HG03196 (cell line): ENCODE data around the gene EDA.

Source experiments
- ATAC-seq: cut with Tn5 transposase; IDR thresholded peaks from one replicate; pipeline ENCODE4 v1.9.1; 2021; ENCODE audit not compliant: unreplicated experiment

EDA gene

DNA sequence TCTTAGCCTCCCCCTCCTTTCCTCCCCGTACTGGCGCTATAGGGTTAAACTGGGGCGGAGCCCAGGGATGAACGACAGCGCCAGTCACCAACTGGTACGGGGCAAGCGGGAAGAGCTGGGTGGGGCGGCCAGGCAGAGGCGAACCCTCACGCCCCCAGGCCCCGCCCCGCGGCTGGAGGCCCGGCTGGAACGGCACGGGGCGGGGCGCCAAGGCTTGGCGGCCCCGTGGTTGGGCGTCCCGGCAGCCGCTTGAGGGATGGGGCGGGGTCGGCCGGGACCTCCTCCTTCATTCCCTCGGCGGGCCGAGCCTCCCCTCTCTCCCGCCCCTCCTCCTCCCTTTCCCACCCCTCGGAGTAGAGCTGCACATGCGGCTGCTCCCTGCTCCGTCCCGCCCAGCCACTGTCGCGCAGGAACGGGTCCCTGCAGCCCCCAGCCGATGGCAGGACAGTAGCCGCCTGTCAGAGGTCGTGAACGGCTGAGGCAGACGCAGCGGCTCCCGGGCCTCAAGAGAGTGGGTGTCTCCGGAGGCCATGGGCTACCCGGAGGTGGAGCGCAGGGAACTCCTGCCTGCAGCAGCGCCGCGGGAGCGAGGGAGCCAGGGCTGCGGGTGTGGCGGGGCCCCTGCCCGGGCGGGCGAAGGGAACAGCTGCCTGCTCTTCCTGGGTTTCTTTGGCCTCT, at the start of gene EDA:
Gene EDA (plus strand): TSS at position 335 of the 678 bp plus-strand sequence.
- no peak for ATAC-seq

DNA sequence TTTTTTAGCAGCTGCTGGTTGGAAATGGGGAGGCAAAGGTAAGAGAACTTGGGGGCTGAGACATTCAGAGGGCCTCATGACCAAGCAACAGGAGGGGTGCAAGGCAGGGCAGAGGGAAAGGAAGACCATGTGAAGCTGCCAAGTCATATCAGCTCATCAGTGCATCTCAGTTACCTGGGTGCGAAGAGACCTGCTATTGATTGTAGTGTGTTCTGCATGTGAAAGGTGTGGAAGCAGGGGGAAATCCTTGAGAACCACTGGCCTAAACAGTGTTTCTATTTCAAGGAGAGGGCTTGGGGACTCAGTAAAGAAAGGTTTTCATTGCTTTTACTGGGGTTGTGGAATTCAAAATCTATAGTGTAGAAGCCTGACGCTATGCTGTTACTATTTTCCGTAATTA, 47.1 kb upstream of the EDA start:
- ATAC-seq, result no peak

DNA sequence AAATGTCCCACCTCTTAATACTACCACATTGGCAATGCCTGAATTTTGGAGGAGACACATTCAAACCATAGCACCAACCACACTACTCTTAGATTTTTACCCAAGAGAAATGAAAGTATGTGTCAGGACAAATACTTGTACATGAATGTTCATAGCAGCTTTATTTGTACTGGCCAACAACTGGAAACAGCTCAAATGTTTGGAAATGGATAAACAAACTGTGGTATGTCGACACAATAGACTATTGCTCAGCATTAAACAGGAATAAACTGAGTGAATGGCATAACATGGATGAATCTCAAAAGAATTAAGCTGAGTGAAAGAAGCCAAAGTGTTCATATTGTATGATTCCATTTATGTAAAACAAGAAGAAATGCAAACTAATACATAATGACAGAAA, 18.5 kb upstream of the EDA start:
- ATAC-seq, result no peak

DNA sequence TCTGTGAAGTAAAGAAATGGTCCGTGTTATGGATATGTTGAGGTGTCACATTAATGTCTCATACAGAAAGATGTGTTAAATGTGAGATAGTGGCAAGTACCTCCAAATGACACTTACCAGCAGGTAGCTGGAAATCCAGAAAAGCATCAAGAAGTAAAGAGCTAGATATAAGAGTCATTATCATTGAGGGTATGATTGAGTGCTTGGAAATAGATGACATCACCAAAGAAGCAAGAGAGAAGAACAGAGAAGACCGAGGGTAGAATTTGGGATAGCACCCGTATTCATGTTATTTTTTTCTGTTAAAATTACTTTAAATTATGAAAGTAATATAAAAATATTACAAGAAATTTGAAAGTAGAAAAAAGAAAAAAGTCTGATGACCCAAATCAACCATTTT, 15.7 kb upstream of the EDA start:
- ATAC-seq, result no peak

DNA sequence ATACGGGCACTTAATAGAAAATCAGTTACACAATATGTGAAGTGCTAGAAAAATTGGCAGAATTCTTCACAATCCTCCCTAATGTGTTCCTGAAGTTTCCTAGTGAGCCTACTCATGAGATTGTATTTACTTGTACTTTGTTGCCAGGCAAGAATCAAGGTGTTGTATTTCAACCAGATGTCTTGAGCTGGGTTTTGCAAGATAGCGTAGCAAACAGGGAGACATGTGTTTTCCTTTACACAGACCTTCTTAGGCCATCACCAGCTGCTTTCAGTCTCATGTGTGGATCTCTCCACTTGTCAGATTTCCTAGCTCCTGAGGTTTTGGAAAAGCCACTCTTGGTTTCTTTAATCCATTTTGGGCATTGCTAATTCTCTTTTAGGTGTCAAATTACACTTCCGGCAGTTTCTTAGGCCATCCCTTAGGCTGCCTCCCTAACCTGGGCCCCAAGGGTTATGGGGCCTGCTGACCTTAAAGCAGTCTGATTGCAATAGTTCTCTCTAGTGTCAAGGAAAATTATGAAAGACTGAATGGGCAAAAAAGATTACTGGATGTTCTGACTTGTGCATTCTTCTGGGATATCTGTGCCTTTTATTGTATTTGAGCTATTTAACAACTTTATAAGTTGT, 12.2 kb upstream of the EDA start:
- ATAC-seq, result no peak

DNA sequence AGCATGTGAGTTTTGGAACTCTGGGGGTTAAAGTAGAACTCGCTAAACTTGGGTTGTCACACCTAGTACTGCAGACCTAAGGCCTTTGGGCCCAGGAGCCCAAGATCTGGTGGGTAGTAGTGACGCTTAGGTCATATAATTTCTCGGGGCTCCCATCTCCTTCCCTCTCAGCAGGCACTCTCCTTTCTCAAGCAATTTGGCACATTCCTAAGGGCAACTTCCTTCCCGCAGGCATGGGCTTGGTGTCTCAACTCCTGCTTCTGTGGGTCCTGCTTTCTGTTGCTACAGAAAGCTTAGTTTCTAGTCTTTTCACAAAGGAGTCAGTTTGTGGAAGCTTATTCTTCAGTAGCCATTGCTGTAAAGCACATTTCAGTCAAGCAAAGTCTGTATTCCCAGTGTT, 10.4 kb upstream of the EDA start:
- no peak for ATAC-seq

DNA sequence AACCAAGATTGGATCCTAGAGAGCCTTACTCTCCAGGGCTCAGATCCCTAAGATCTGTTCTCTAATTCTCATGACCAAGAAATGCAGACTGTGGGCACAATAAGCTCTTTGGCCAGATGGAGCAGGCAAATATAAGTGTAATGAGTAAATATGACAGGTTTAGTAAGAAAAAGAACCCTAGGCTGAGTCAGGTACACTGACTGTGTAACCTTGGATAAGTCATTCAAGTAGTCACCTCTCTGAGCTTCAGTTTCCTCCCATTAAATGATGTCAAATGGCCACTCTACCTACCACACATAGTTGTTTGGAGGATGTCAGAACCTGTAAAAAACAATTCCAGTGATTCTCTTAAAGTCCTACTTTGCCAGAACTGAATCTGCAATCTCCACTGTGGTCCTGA, 8.3 kb upstream of the EDA start:
- ATAC-seq, result no peak

DNA sequence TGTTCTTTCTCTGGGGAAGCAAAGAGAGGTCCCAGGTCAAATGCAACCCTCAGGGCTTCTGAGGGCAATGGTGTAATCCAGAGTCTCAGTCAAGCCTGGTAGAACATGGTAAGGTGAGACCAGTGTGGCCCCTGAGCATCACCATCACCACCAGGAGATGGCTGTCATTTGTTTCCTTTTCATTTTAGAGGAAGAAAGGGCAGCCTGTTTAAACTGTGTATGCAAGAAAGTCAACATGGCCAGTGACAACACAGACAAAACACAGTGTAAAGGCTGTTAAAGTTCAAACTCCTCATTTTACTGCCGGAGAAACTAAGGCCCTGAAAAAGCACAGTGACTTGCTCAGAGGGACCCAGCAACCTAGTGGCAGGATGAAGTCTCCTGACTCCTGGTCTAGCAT, 2.0 kb upstream of the EDA start:
- no peak for ATAC-seq

DNA sequence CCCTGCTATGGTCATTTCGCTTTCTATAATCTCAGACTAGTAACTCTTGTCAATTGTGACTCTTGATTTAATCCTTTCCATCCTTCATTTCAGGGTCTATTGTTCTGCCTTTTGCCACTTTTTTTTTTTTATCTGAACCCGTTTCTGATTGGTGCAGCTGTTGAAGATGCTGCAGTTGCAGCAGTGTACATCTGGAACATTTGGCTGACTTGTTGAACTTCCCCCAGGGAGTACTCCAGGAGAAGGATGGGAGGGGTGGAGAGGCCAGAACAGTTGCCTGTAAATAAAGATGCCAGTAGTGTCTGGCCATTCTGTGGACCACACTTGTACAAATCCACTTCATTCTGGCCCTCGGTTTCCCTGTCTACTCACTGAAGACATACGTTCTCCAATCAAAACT, 1.0 kb upstream of the EDA start:
- no peak for ATAC-seq

DNA sequence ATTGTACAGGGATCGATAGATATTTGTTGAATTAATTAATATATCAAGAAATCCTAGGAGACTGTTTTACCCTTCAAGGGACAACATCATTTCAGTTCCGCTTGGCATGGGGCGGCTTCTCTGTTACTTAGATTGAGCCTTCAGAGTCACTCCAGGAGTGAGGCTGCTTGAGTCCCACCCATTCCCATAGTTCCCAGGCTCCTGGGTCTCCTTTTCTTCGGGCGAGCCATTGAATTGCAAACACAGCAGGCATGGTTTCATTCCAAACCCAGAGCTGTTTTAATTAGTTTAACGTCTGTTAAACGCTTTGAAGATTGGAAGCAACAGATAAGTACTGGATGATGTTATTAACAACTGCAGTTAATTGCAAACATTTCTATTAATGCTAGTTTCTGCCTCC, 571 bp upstream of the EDA start:
- no peak for ATAC-seq

DNA sequence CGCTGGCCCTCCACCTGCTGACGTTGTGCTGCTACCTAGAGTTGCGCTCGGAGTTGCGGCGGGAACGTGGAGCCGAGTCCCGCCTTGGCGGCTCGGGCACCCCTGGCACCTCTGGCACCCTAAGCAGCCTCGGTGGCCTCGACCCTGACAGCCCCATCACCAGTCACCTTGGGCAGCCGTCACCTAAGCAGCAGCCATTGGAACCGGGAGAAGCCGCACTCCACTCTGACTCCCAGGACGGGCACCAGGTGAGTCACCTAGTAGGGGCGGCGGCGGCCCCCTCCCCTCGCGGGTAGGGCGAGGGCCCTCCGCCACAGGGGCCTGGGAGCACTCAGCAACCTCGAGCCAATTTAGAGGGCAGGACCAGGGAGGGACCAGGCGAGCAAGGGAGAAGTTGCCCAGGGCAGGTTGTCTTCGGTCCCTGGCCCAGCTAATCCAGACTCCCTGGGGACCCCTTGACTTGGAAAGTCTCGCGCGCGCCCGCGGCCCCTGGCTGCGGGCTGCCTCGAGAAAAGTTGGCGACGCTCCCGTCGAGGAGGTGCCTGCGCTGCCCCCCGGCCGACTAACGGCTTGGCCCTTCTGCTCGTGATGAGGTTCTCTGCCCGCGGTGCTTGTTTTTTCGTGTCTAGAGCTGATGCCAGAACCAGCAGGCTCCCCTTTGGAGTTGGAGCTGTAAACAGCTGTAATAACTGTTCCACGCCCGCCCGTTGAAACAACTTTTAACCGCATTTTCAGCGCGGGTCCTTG, 717 bp downstream of the EDA start:
- ATAC-seq, result no peak

DNA sequence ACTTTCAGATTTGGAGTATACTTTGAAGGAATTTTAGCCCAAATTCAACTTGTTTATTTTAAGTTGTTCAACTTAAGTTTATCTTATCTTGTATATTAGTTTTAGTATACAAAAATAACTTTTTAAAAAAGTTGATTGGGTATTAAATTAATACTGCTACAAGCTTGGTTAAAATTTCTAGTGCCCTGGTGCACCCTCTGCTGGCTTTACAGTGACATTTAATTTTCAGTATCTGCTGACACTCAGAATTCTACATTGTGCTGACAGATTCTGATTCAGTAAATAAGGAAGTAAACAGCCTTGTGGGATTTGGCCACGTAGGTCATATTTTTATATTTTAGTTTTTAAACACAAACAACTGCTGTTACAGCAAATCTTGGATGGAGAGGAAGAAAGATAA, 2.9 kb downstream of the EDA start:
- no peak for ATAC-seq

DNA sequence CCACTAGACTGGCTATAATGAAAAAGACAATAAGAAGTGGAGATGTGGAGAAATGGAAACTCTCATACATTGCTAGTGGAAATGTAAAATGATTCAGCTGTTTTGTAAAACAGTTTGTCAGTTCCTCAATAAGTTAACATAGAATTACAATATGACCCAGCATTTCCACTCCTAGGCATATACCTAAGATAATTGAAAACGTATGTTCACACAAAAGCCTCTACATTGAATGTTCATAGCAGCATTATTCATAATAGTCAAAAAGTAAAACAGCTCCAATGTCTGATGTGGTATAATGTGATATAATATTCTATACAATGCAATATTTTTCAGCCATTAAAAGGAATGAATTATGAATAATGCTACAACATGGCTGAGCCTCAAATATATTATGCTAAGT, 10.2 kb downstream of the EDA start:
- ATAC-seq, result no peak

DNA sequence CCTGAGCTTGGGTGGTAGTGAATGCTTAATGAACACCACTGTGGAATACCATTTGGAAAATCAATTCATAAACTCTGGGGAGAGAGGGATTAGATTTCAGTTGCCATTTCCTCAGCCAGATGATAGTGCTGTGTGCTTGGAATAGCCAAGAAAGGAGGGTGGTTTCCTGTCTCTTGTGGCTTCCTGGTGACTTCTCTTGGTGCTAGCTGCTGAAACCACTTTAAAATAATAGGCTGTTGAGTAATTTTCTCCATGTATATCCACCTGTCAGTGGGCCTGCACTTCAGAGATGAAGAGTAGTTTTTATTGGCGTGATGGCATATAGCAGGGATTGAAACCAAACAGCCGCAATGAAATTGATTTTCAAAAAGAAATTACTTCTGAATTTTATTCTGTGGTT, 11.8 kb downstream of the EDA start:
- no peak for ATAC-seq

DNA sequence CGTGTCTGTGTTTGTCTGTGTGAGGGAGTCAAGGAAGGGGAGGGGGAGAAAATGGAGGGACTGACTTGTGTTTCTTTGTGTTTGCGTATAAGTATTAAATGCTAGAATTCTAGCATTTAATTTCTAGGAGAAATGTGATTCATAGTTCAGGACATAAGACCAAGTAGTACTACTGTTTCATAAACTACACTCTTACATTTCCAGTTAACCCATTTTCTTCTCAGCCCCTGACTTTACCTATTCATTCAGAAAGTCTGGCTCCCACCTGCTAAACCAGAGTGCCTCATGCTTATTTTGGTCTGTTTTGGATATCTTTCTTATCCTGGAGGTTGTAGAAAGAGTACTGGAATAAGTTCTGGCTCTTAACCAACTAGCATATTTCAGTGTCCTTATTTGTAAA, 14.2 kb downstream of the EDA start:
- ATAC-seq, result no peak

DNA sequence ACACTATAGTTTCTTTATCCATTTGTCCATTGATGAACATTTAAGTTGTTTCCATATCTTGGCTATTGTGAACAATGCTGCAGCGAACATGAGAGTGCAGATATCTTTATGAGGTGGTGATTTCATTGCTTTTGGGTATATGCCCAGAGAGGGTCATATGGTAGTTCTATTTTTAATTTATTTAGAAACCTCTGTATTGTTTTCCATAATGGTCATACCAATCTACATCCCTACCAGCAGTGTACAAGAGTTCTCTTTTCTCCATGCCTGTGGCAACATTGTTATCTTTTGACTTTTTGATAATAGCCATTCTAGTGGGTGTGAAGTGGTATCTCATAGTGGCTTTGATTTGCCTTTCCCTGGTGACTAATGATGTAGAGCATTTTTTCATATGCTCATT, 48.8 kb downstream of the EDA start:
- ATAC-seq, result no peak

DNA sequence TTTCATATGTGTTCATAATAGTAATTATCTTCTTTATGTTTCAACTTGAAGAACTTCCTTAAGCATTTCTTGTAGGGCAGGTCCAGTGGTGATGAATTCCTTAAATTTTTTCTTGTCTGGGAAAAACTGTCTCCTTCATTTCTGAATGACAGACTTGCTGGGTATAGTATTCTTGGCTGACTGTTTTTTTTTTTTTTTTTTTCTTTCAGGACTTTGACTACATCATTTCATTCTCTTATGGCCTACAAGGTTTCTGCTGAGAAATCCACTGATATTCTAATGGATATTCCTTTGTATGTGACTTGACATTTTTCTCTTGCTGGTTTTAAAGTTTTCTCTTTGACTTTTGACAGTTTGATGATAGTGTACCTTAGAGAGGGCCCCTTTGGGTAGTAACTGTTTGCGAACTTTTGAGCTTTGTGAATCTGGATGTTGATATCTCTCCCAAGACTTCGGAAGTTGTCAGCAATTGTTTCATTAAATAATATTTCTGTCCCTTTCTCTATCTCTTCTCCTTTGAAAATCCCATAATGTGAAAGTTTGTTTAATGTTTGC, 54.2 kb downstream of the EDA start:
- no peak for ATAC-seq

DNA sequence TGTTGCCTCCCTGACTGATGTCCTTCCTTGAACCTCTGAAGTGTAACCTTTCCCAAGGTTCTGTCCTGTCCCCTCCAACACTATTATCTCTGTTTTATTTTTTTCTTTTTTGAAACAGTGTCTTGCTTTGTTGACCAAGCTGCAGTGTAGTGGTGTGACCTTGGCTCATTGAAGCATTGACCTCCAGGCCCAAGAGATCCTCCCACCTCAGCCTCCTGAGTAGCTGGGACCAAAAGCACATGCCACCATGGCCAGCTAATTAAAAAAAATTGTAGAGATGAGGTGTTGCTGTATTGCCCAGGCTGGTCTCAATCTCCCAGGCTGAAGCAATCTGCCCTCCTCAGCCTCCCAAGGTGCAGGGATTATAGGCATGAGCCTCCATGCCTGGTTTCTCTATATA, 59.0 kb downstream of the EDA start:
- no peak for ATAC-seq

DNA sequence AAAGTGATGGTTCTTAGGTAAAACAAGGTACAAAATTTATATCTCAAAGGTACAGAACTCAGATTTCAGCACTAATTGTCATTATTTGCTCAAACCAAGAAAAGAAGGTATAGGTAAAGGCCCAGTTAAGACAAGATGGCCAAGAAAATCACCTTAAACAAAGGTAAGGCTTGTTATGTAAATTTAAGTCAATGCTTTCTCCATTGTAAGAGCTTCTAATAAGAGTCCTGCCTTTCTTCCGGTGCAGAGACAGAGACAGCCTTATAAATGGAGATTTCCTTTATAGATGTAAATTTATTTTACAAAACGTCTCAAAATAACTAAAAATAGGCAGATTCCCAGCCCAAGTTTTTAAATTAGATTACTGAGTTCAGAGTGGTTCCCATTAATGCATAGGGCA, 89.9 kb downstream of the EDA start:
- ATAC-seq, result no peak

DNA sequence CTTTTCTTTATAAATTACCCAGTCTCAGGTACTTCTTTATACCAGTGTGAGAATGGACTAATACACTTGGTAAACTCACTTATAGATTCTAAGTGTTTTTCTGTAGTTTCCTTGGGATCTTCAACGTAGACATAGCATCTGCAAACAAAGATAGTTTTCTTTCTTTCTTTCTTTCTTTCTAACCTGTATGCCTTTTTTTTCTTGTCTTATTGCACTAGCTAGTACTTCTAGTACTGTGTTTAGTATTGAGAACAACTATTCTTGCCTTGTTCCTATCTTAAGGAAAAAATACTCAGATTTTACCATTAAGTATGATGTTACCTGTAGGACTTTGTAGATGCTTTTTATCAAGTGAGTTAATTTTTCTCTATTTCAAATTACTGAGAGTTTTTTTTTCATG, 102.2 kb downstream of the EDA start:
- no peak for ATAC-seq

DNA sequence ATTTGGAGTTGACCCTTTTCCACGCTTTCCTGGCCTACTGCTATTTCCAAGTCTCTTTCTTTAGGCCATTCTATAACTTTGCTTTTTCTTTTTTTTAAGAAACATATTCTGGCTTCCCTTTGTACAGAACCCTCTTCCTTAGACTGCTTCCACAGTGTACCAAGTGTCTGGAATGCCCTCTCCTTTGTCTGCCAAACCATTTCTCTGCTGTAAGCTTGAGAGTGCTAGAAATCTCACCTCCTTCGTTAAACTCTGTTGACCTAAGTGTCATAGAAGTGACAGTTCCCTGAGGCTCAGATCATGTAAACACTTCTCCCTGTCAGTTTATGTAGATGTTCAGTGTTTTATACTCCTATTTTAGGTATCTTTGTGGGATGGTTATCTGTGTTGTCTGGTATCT, 108.4 kb downstream of the EDA start:
- no peak for ATAC-seq

DNA sequence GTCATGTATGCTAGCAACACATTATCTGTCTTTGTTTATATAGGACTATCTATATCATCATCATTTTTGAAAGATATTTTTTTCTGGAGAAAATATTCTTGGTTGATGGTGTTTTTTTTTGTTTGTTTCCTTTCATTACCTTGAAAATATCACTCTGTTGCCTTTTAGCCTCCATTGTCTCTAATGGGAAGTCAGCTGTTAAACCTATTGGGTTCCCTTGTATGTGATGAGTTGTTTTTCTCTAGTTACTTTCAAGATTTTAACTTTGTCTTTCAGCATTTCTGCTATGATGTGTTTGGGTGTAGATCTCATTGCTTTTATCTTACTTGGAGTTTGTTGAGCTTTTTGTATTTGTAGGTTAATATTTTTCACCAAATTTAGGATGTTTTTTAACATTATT, 124.4 kb downstream of the EDA start:
- no peak for ATAC-seq
